Psoas muscle (tissue), 8 donors: ENCODE measurements around the gene CROCC. TPM values are rescaled to one million over a fixed set of nuclear protein-coding genes. Genes with fewer than 3 reads are reported as not detected.

Experiments used
- ATAC-seq, 4 donors: fragments of 200-7000 bp; cut with Tn5 transposase; one replicate each; pipeline ENCODE4 v1.9.1; 2020; ENCODE audit warnings: moderate library complexity in 3 of 4, mild to moderate bottlenecking in 2 of 4
- DNase-seq, 2 donors: peaks; one replicate each; pipeline ENCODE4 v3.0.0-alpha.2; 2020
- H3K27ac ChIP-seq: fragments of 200-600 bp; one replicate; pipeline ENCODE4 v1.8.0; 2022
- H3K27me3 ChIP-seq, 3 donors: fragments of 200-600 bp in 1 of 3; one replicate each; pipeline versions ENCODE4 v1.6.1 to v1.8.0; 2013 to 2022; ENCODE audit warnings: low read length in 2 of 3, mild to moderate bottlenecking in 2 of 3, moderate library complexity in 1 of 3; ENCODE audit not compliant: insufficient read depth in 3 of 3
- H3K36me3 ChIP-seq, 2 donors: fragments of 200-600 bp in 1 of 2; one replicate each; pipeline versions ENCODE4 v1.6.1 to v1.8.0; 2013 to 2022; ENCODE audit warnings: low read depth in 1 of 2, mild to moderate bottlenecking in 1 of 2, moderate library complexity in 1 of 2; ENCODE audit not compliant: insufficient read depth in 1 of 2
- H3K4me1 ChIP-seq: fragments of 200-600 bp; one replicate; pipeline ENCODE4 v1.8.0; 2022
- H3K4me3 ChIP-seq: fragments of 200-600 bp; one replicate; pipeline ENCODE4 v1.8.0; 2022; ENCODE audit warnings: mild to moderate bottlenecking
- H3K9me3 ChIP-seq: fragments of 200-600 bp; one replicate; pipeline ENCODE4 v1.8.0; 2022
- CTCF ChIP-seq: fragments of 200-600 bp; IDR thresholded peaks from one replicate; pipeline ENCODE4 v1.8.0; 2022; ENCODE audit warnings: antibody characterized with exemption
- WGBS, 3 donors: extraction: QIAGEN DNeasy Blood & Tissue Kit; methylation state at CpG; one replicate each; pipeline versions ENCODE4 v1.1.6 to v1.1.7; 2013; 5-methylcytosine and 5-hydroxymethylcytosine counted together
- intact Hi-C, 2 donors: fragments of 100-400 bp; cut with DNase I; formaldehyde crosslinking; loops; one replicate each; pipeline versions ENCODE4 v1.11.0 to v1.14.2; 2022
- polyA plus RNA-seq, 3 donors: library from polyadenylated mRNA; stranded (reverse); fragments of 200-250 nt; gene quantifications; one replicate each; pipeline ENCODE4 v1.2.3, GENCODE V29; 2013
- total RNA-seq, 4 donors: library from RNA; stranded (reverse); fragmentation: NEBNext Ultra II Directional in 2 of 4; extraction: Animal tissue kit (Norgen Biotek cat#: 25700) in 2 of 4; gene quantifications; one replicate each; pipeline versions ENCODE4 v1.2.1 to v1.2.4, GENCODE V29; 2021 to 2023
- donor health status: healthy with polysubstance abuse.
- donor health status: DM: no; HTN: no; CAD: no; lungs with moderate emphysema.
- donor health status: Bipolar disorder and iron deficiency.
- donor health status: healthy.
- donor health status: DM: yes; HTN: yes; CAD: no.
- donor health status: DM: no; HTN: no; CAD: no.
- donor health status: DM: no; HTN: no; CAD: no.
- donor health status: DM: yes; HTN: yes; CAD: no.

Gene CROCC
- total and polyA plus RNA-seq, 7 donors, result 3.1 to 6.5 (median 4.8) TPM

- Histone ChIP-seq H3K4me1 (no peaks in the 10 kb centered on the region), H3K36me3 (peaks cover 3 to 37% of the 10 kb centered on the region in 2 donors), H3K27ac (no peak overlapping the region), H3K9me3 (no peaks in the 10 kb centered on the region), H3K27me3 (no peaks in the 10 kb centered on the region), H3K4me3 (no peak overlapping the region)
- 59 to 69% (median 66%) methylated on average over 5 of the region's 5 CpGs for WGBS, 3 donors
- no peak for TF ChIP-seq CTCF
- ATAC-seq, result no peak
- intact Hi-C loops, result loop anchor here in 1 of 2 donors (5.0 kb wide), 1 partner anchor 36 kb away; the partner anchor contains the start of gene SDHB
- DNase-seq, result no peak
These were observed 94.6 kb downstream of the CROCC start for GRCh38 chr1:17016317-17016661.

DNA sequence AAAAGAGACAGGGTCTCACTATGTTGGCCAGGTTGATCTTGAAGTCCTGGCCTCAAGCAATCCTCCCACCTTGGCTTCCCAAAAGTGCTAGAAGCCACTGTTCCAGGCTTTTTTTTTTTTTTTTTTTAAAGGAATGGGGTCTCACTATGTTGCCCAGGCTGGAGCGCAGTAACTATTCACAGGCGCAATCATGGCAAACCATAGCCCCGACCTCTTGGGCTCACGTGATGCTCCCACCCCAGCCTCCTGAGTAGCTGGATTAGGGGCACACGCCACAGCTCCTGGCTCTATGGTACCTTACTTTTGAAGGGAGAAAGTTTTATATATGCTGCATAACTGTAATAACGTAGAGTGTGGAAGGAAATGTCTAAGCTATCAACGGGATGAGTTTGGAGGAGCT is 95.7 kb downstream of the CROCC start:
- TF ChIP-seq CTCF, result no peak

DNA sequence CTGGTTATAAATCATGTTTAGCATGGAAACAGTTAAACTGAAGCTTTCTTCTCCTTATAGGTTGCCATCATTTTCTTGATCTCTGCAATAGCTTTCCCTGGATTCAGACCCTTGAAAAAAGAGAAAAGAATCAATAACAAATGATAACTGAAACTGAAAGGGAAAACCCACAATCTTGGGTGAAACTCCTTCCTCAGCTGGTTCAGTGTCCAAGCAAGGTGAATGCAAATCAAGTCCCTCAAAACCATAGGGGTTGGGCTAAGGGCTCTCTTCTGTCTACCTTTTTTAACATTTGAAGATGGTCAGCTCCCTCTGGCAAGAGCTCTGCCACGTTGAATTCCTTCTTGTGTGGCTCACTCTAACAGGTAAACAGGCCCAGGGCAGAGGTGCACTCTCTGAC is 97.1 kb downstream of the CROCC start:
- Histone ChIP-seq H3K9me3 (no peaks in the 10 kb centered on the region), H3K27ac (no peak overlapping the region), H3K27me3 (no peaks in the 10 kb centered on the region), H3K4me3 (no peak overlapping the region), H3K36me3 (peaks cover 9 to 63% of the 10 kb centered on the region in 2 donors), H3K4me1 (no peaks in the 10 kb centered on the region)
- WGBS, 3 donors, result 27 to 36% (median 29%) methylated on average over 1 of the region's 1 CpG
- no peak for TF ChIP-seq CTCF
- intact Hi-C loops, result loop anchor here in 1 of 2 donors (5.0 kb wide), 1 partner anchor 33 kb away; the partner anchor contains the start of gene SDHB
- DNase-seq, result no peak
- ATAC-seq, result no peak

More for the DNA sequence above, 95.7 kb downstream of the CROCC start:
- Histone ChIP-seq H3K27ac (no peak overlapping the region), H3K27me3 (no peaks in the 10 kb centered on the region), H3K4me3 (no peak overlapping the region), H3K36me3 (peaks cover 6 to 49% of the 10 kb centered on the region in 2 donors), H3K4me1 (no peaks in the 10 kb centered on the region), H3K9me3 (no peaks in the 10 kb centered on the region)
- WGBS, 3 donors, result 92 to 93% (median 93%) methylated on average over 7 of the region's 7 CpGs
- intact Hi-C loops, result loop anchor here in 1 of 2 donors (5.0 kb wide), 1 partner anchor 35 kb away; the partner anchor contains the start of gene SDHB
- DNase-seq, result no peak
- ATAC-seq, result no peak

DNA sequence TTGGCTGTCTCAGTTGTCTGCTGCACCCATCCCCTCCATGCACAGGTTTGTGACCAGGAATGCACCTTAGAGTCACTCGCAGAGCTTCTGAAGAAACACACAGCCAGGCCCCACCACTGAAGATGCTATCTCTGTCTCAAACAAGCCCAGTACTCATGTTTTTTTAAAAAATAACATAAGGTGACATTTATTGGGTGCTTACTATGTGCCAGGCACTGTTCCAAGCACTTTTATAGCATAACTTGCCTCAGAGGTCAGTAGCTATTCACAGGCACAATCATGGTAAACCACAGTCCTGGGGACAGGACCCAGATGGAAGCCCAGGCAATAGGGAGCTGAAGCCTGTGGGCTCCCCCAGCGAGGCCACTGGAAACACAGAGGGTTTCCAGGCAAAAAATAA is 98.8 kb downstream of the CROCC start:
- no peak for ATAC-seq
- no peak for TF ChIP-seq CTCF
- WGBS, 3 donors, result 94 to 100% (median 97%) methylated on average over 2 of the region's 2 CpGs

DNA sequence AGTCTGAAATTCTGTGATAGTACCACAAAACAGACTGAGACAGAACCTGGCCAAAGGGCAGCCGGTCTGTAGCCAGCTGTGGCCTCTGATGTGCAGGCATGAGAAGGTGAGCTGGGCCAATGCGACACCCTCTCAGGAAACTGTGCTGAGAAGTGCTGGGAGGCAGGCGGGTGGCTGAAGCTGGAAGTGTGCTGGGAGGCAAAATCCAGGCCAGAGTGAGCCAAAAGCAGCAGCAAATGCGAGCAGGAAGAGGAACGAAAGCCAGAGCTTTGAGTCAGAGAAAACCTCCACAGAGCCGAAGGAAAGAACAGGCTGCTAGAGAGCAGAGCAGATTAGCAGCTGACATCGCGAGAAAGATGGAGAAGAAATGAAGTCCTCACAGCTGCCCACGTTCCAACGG is 100.2 kb downstream of the CROCC start:
- DNase-seq (no peak), ATAC-seq (no peak)
- Histone ChIP-seq H3K4me1 (no peaks in the 10 kb centered on the region), H3K9me3 (no peaks in the 10 kb centered on the region), H3K4me3 (no peak overlapping the region), H3K27ac (no peak overlapping the region), H3K27me3 (no peaks in the 10 kb centered on the region), H3K36me3 (peaks cover 13 to 93% of the 10 kb centered on the region in 2 donors)
- no peak for TF ChIP-seq CTCF
- 83 to 89% (median 88%) methylated on average over 10 of the region's 10 CpGs for WGBS, 3 donors
- intact Hi-C loops, result no loop called here

More for the DNA sequence above, 98.8 kb downstream of the CROCC start:
- H3K27ac ChIP-seq, result no peak overlapping the region
- no peaks in the 10 kb centered on the region for H3K4me1 ChIP-seq
- no peaks in the 10 kb centered on the region for H3K27me3 ChIP-seq
- H3K36me3 ChIP-seq, result peaks cover 13 to 79% of the 10 kb centered on the region in 2 donors
- no peak for DNase-seq
- no peak overlapping the region for H3K4me3 ChIP-seq
- no peaks in the 10 kb centered on the region for H3K9me3 ChIP-seq
- intact Hi-C loops, result no loop called here
